ENCODE data around the gene PRELP.

PRELP gene

DNA sequence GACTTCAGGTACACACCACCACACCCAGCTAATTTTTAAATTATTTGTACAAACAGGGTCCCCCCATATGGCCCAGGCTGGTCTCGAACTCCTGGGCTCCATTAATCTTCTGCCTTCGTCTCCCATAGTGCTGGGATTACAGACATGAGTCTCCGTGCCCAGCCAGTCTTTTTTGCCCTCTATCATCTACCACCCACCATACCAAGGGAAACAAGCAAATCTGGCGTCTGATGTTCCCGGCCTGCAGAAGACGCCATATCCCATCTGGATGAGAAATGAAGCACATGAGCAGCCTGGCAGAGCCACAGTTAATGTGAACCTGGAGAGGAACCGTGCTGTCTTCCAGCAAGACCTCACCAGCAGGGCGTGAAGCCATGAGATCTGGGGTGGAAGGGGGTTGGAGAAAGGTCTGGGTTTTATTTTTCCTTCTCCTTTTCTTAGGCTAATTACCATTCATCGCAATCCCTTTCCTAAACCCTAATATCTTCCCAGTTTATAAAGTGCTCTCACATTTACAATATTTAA lies 1.8 kb upstream of the PRELP start:
- no peak for ATAC-seq
- TF ChIP-seq ESRRG (CRISPR knock-in tag; IDR thresholded peaks at IDR 0.05): no peak
- TF ChIP-seq ZNF565 (CRISPR knock-in tag; conservative IDR thresholded peaks at IDR 0.05; ENCODE audit: low read depth): no peak
- TF ChIP-seq GLIS3 (CRISPR knock-in tag; IDR thresholded peaks at IDR 0.05): no peak
- TF ChIP-seq ZFP30 (CRISPR knock-in tag; IDR thresholded peaks at IDR 0.05): no peak
- no peak for TF ChIP-seq ZNF70 (CRISPR knock-in tag; IDR thresholded peaks at IDR 0.05)
- no peak for TF ChIP-seq ARNTL (CRISPR knock-in tag; IDR thresholded peaks at IDR 0.05; ENCODE audit: borderline replicate concordance, low read depth)
- TF ChIP-seq SNAI2 (CRISPR knock-in tag; IDR thresholded peaks at IDR 0.05): no peak
- no peak for TF ChIP-seq ZNF8 (CRISPR knock-in tag; IDR thresholded peaks at IDR 0.05)
- TF ChIP-seq CSDC2 (CRISPR knock-in tag; IDR thresholded peaks at IDR 0.05): no peak
- no peak for TF ChIP-seq ISL1 (CRISPR knock-in tag; IDR thresholded peaks at IDR 0.05)
- TF ChIP-seq TCF4 (CRISPR knock-in tag; IDR thresholded peaks at IDR 0.05; ENCODE audit: borderline replicate concordance): no peak
- TF ChIP-seq, protein P1, sequence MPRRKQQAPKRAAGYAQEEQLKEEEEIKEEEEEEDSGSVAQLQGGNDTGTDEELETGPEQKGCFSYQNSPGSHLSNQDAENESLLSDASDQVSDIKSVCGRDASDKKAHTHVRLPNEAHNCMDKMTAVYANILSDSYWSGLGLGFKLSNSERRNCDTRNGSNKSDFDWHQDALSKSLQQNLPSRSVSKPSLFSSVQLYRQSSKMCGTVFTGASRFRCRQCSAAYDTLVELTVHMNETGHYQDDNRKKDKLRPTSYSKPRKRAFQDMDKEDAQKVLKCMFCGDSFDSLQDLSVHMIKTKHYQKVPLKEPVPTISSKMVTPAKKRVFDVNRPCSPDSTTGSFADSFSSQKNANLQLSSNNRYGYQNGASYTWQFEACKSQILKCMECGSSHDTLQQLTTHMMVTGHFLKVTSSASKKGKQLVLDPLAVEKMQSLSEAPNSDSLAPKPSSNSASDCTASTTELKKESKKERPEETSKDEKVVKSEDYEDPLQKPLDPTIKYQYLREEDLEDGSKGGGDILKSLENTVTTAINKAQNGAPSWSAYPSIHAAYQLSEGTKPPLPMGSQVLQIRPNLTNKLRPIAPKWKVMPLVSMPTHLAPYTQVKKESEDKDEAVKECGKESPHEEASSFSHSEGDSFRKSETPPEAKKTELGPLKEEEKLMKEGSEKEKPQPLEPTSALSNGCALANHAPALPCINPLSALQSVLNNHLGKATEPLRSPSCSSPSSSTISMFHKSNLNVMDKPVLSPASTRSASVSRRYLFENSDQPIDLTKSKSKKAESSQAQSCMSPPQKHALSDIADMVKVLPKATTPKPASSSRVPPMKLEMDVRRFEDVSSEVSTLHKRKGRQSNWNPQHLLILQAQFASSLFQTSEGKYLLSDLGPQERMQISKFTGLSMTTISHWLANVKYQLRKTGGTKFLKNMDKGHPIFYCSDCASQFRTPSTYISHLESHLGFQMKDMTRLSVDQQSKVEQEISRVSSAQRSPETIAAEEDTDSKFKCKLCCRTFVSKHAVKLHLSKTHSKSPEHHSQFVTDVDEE (CRISPR knock-in tag; IDR thresholded peaks at IDR 0.05): no peak

DNA sequence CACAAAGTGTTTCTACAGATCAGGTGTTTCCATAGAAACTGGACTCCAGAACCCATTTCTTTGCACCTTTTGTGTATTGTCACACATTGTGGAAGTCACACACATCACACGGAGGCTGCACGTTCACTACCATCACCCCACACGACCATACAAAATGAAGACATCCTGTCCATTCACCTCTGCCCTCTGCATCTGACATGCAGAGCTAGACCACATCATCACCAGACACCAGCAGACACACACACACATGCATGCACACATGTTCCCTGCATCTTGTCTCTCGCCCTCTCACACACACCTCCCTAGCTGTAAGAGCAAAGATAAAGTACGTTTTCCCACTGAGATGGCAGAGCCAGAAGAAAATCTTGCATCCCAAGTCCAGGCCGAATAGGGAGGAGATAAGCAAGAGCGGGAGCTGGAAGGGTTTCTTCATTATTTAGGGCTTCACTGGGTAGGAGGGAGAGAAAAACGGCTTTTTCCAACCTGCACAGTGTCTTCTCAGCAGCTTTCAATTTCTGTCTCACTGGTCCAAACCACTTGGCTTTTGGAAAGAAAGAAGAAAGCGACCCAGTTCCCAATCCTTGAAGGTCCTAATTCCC lies 709 bp downstream of the PRELP start:
- no peak for ATAC-seq
- TF ChIP-seq ZFP30 (CRISPR knock-in tag; IDR thresholded peaks at IDR 0.05) (no peak), ESRRG (CRISPR knock-in tag; IDR thresholded peaks at IDR 0.05) (no peak), ZNF8 (CRISPR knock-in tag; IDR thresholded peaks at IDR 0.05) (no peak)

DNA sequence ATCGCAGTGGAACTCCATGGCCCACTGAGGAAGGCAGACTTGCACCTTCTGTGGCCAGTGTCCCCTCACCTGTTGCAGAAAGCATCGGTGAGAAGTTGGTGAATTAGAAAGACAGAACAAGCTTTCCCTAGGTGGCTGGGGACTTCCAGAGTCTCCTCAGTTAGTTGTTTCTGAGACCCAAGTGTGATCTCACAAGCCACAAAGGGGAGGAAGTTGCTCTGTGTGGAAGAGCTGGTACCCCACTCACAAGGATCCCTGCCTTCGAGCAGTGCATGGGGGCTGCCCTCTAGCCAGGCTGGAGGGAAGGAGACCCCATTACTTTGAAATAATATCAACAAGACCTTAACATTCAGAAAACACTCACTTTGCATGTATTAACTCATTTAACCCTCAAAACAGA lies 2.1 kb downstream of the PRELP start:
- TF ChIP-seq BACH2 (CRISPR knock-in tag; IDR thresholded peaks at IDR 0.05; ENCODE audit: borderline replicate concordance): no peak
- TF ChIP-seq ZFP30 (CRISPR knock-in tag; IDR thresholded peaks at IDR 0.05): no peak
- no peak for TF ChIP-seq ZNF70 (CRISPR knock-in tag; IDR thresholded peaks at IDR 0.05)
- TF ChIP-seq, protein P2, sequence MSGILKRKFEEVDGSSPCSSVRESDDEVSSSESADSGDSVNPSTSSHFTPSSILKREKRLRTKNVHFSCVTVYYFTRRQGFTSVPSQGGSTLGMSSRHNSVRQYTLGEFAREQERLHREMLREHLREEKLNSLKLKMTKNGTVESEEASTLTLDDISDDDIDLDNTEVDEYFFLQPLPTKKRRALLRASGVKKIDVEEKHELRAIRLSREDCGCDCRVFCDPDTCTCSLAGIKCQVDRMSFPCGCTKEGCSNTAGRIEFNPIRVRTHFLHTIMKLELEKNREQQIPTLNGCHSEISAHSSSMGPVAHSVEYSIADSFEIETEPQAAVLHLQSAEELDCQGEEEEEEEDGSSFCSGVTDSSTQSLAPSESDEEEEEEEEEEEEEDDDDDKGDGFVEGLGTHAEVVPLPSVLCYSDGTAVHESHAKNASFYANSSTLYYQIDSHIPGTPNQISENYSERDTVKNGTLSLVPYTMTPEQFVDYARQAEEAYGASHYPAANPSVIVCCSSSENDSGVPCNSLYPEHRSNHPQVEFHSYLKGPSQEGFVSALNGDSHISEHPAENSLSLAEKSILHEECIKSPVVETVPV (CRISPR knock-in tag; IDR thresholded peaks at IDR 0.05): no peak
- TF ChIP-seq TCF4 (CRISPR knock-in tag; IDR thresholded peaks at IDR 0.05; ENCODE audit: borderline replicate concordance): no peak
- no peak for ATAC-seq

DNA sequence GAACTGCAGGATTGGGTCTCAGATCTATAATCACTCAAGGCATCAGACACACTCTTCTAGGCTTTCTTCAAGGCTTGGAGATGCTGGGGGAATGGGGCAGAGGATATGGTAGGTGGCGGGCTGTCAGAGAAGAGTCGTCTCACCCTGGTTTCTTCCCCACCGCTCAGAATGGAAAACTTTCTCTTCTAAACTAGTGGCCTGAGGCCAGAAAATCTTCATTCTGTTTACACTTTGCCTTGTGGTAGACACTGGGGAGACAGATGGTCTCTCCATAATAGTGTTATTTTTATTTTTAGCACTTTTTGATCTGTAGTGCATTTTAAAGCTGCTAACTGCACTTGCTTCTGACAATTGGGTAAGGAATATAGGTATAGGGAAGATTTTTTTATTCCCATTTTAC lies 2.6 kb downstream of the PRELP start:
- TF ChIP-seq, protein P3, sequence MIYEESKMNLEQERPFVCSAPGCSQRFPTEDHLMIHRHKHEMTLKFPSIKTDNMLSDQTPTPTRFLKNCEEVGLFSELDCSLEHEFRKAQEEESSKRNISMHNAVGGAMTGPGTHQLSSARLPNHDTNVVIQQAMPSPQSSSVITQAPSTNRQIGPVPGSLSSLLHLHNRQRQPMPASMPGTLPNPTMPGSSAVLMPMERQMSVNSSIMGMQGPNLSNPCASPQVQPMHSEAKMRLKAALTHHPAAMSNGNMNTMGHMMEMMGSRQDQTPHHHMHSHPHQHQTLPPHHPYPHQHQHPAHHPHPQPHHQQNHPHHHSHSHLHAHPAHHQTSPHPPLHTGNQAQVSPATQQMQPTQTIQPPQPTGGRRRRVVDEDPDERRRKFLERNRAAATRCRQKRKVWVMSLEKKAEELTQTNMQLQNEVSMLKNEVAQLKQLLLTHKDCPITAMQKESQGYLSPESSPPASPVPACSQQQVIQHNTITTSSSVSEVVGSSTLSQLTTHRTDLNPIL (CRISPR knock-in tag; IDR thresholded peaks at IDR 0.05; ENCODE audit: low read depth): no peak
- TF ChIP-seq GLIS3 (CRISPR knock-in tag; IDR thresholded peaks at IDR 0.05): no peak
- TF ChIP-seq, protein P1 (CRISPR knock-in tag; IDR thresholded peaks at IDR 0.05): no peak
- no peak for TF ChIP-seq BACH2 (CRISPR knock-in tag; IDR thresholded peaks at IDR 0.05; ENCODE audit: borderline replicate concordance)
- no peak for TF ChIP-seq ARNTL (CRISPR knock-in tag; IDR thresholded peaks at IDR 0.05; ENCODE audit: borderline replicate concordance, low read depth)
- TF ChIP-seq RARB (CRISPR knock-in tag; IDR thresholded peaks at IDR 0.05): no peak
- no peak for TF ChIP-seq ZFP3 (CRISPR knock-in tag; IDR thresholded peaks at IDR 0.05)
- no peak for TF ChIP-seq OSR1 (CRISPR knock-in tag; IDR thresholded peaks at IDR 0.05)
- TF ChIP-seq TOX (CRISPR knock-in tag; IDR thresholded peaks at IDR 0.05; ENCODE audit: borderline replicate concordance): no peak
- no peak for TF ChIP-seq ZC3H10 (CRISPR knock-in tag; IDR thresholded peaks at IDR 0.05)
- TF ChIP-seq ZNF70 (CRISPR knock-in tag; IDR thresholded peaks at IDR 0.05): no peak
- ATAC-seq: no peak

Measured in SK-N-SH treated with all-trans-retinoic acid at 6 μM for 48 hours (cell line).